Prostate gland (tissue), 2 donors: ENCODE measurements around the gene PRSS21.

ENCODE experiments used
- CTCF ChIP-seq, 4 experiments: fragments of 200-600 bp in 2 of 4; fragments of 450-650 bp in 2 of 4; sonication (generic) in 2 of 4; IDR thresholded peaks; 1 replicate in 3 of 4; 2 replicates in 1 of 4; pipeline ENCODE4 v1.5.1; 2016 to 2019; ENCODE audit warnings: antibody characterized with exemption in 4 of 4, mild to moderate bottlenecking in 2 of 4, moderate library complexity in 2 of 4
- POLR2A ChIP-seq: fragments of 450-650 bp; IDR thresholded peaks from one replicate; pipeline ENCODE4 v1.6.1; 2016; ENCODE audit warnings: antibody characterized with exemption, mild to moderate bottlenecking

DNA sequence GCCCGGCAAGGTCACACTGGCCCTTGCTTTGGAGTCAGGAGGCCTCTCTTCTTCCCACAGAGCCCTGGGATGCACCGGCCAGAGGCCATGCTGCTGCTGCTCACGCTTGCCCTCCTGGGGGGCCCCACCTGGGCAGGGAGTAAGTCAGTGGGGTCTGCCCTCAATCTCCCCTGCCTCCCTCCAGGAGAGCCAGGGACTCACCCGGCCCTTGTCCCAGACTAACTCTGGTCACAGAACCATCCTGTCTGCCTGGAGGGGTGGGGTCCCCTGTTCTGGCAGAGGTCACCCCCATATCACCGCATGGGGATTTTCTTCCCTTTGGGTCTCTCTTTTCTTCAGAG lies 13.3 kb downstream of the PRSS21 start:
- TF ChIP-seq CTCF (IDR thresholded peaks at IDR 0.05) (no peak), POLR2A (no peak)
